DOHH2 (cell line): Measurements from ENCODE around the gene PCTP.

Experiments used
- CTCF ChIP-seq: fragments of 200-600 bp; sonication (generic); IDR thresholded peaks from one replicate; pipeline ENCODE4 v1.5.1; 2014; ENCODE audit warnings: antibody characterized with exemption, mild to moderate bottlenecking, low read depth, low read length; ENCODE audit not compliant: poor library complexity, severe bottlenecking
- EZH2phosphoT487 ChIP-seq: fragments of 200-600 bp; sonication (generic); IDR thresholded peaks from 2 replicates; pipeline ENCODE4 v1.6.1; 2017; ENCODE audit warnings: borderline replicate concordance, mild to moderate bottlenecking, antibody characterized with exemption, low read length, moderate library complexity, mixed read lengths

GRCh38 chr17:55814377-55814776 is 63.5 kb downstream of the PCTP start:
- no peak for TF ChIP-seq CTCF
- no peak for TF ChIP-seq EZH2phosphoT487
